K562 treated with DMSO at 1 percent for 4 hours (cell line): ENCODE data around the gene TMEM39A. TPM values are rescaled to one million over a fixed set of nuclear protein-coding genes. Genes with fewer than 3 reads are reported as not detected.

Source experiments
- total RNA-seq: library from RNA; unstranded; fragments of 300-600 nt; gene quantifications from 2 replicates; pipeline ENCODE4 v1.2.3, GENCODE V29; 2022; ENCODE audit not compliant: insufficient read depth

TMEM39A gene, protein sequence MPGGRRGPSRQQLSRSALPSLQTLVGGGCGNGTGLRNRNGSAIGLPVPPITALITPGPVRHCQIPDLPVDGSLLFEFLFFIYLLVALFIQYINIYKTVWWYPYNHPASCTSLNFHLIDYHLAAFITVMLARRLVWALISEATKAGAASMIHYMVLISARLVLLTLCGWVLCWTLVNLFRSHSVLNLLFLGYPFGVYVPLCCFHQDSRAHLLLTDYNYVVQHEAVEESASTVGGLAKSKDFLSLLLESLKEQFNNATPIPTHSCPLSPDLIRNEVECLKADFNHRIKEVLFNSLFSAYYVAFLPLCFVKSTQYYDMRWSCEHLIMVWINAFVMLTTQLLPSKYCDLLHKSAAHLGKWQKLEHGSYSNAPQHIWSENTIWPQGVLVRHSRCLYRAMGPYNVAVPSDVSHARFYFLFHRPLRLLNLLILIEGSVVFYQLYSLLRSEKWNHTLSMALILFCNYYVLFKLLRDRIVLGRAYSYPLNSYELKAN
- 18.0 and 19.0 TPM in 2 replicates for total RNA-seq

DNA sequence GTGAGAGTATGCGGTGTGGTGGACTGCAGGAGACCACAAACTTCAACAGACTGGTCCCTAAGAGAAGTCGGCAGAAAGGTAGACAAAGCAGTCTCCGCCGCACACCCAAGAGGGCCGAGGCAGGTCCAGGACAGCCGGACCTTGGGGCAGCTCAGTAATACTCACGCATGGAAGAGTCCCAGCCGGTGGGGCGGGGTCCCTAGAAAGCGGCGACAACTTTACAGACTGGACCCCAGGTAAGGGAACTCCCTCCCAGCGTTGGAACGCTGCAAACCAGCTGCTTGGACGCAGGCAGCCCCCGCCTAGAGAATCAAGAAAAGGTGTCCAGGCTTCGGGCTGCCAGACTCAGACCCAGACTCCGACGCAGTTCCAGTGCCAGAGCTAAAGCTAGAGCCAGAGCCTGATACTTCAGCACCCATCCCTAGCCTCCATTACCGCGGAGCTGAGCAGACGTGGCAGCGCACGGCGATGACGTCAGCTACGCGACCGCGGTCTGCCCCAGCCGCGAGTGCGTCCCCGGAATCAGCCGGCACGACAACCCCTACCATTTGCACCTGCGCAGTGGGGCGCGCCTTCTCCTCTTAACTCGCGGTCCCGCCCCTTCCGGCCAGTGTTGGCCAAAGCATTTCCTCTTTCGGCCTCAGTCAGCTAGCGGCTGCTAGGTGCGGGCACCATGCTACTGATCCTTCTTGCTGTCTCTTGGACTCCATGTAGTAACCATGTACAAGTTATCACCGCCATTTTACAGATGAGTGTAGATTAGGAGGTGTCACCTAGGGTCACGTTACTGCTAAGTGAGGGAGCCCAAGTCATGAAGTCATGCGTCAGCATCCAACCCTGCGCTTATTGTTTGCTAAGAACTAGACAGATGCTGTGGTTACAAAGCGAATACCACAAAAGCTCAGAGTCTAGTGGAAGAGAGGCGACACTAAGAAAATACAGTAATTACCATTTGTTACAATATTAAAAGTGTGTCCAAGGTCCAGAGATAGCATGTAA, at the start of gene TMEM39A:
TSS of gene TMEM39A (minus strand) at position 445 of the 999 bp plus-strand sequence. CDS start 1,541 bp downstream, outside the sequence.

GRCh38 chr3:119498186-119499011, 35.0 kb upstream of the TMEM39A start, which contains the start of gene TIMMDC1:
TSS of gene TIMMDC1 (plus strand) at chr3:119498547. CDS start at chr3:119498734, 187 bp downstream.

Other genes starting within 250 kb of the TMEM39A start
- gene B4GALT4, start 222.7 kb downstream of the TMEM39A start, total RNA-seq = 10.3 and 11.4 TPM in 2 replicates
- gene ARHGAP31, start 169.2 kb downstream of the TMEM39A start, total RNA-seq = 0.10 TPM in 1 of 2 replicates, not detected in the other
- 5.8 and 6.4 TPM in 2 replicates for gene POGLUT1, start 5.3 kb upstream of the TMEM39A start, total RNA-seq
- gene TIMMDC1, start 34.9 kb upstream of the TMEM39A start, total RNA-seq = 50.2 and 55.5 TPM in 2 replicates
- gene CD80, start 96.0 kb upstream of the TMEM39A start, total RNA-seq = 22.6 TPM in 2 replicates
- gene ADPRH, start 115.9 kb upstream of the TMEM39A start, total RNA-seq = 2.6 and 2.8 TPM in 2 replicates
- not detected in 2 replicates for gene PLA1A, start 134.3 kb upstream of the TMEM39A start, total RNA-seq
- 0.73 TPM in 1 of 2 replicates, not detected in the other for gene POPDC2, start 197.0 kb upstream of the TMEM39A start, total RNA-seq
- gene COX17, start 213.8 kb upstream of the TMEM39A start, total RNA-seq = 41.7 and 51.3 TPM in 2 replicates
- gene CFAP91, start 239.4 kb upstream of the TMEM39A start, total RNA-seq = not detected in 2 replicates